ACC112 (cell line): ENCODE results near the gene CRBN.
A peak's percentile ranks its signal among the peaks of the same experiment; 100 is the strongest.

Experiments
- H2AFZ ChIP-seq: fragments of 200-600 bp; sonication (generic); one replicate; pipeline ENCODE4 v1.6.0; 2017; ENCODE audit warnings: antibody characterized with exemption, low read length; ENCODE audit not compliant: unreplicated experiment
- H3K27ac ChIP-seq: fragments of 200-600 bp; sonication (generic); 2 replicates; pipeline ENCODE4 v1.5.1; 2014; ENCODE audit warnings: low read depth, mild to moderate bottlenecking, antibody characterized with exemption, low read length, moderate library complexity
- H3K27me3 ChIP-seq: fragments of 200-600 bp; sonication (generic); 2 replicates; pipeline ENCODE4 v1.6.1; 2014; ENCODE audit warnings: mild to moderate bottlenecking, antibody characterized with exemption, low read length, moderate library complexity, mixed read lengths; ENCODE audit not compliant: insufficient read depth
- H3K36me3 ChIP-seq: fragments of 200-600 bp; sonication (generic); 2 replicates; pipeline ENCODE4 v1.6.1; 2016; ENCODE audit warnings: mild to moderate bottlenecking, antibody characterized with exemption, low read length, moderate library complexity, mixed read lengths; ENCODE audit not compliant: insufficient read depth
- H3K4me1 ChIP-seq: fragments of 200-600 bp; sonication (generic); one replicate; pipeline ENCODE4 v1.6.1; 2016; ENCODE audit warnings: low read length, mixed read lengths; ENCODE audit not compliant: insufficient read depth, unreplicated experiment, control insufficient read depth
- H3K4me3 ChIP-seq: fragments of 200-600 bp; sonication (generic); 2 replicates; pipeline ENCODE4 v1.5.1; 2014; ENCODE audit warnings: mild to moderate bottlenecking, low read depth, low read length
- H3K79me2 ChIP-seq: fragments of 200-600 bp; sonication (generic); one replicate; pipeline ENCODE4 v1.6.0; 2016; ENCODE audit warnings: low read length; ENCODE audit not compliant: control insufficient read depth, unreplicated experiment, insufficient read depth

Gene CRBN

DNA sequence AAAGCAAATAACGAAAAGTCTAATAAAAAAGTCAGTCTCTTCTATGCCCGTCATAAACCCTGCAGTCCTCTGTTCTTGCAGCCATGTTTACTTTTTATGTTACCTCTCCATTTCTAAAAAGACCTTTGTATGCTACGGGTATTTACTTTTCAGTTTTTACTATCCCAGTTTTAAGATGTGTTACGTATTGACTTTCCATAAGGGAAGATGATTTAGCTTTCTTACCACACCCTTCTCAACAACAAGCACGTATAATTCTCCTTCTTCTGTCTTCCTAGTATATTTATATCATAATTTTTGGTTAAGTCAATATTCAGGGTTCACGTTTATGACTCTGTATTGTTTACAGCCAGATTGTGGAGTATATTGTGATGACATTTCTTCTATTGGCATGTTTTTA lies 42.0 kb downstream of the CRBN start:
- Histone ChIP-seq H3K27me3 (no peaks in the 10 kb centered on the region), H3K27ac (no peak overlapping the region), H2AFZ (no peak overlapping the region), H3K4me3 (no peak overlapping the region), H3K4me1 (no peaks in the 10 kb centered on the region), H3K79me2 (peaks cover 37% of the 10 kb centered on the region), H3K36me3 (peaks cover 32% of the 10 kb centered on the region)

GRCh38 chr3:3134750-3135448 lies 44.6 kb downstream of the CRBN start:
- H3K27me3 ChIP-seq = no peaks in the 10 kb centered on the region
- peaks cover 29% of the 10 kb centered on the region for H3K36me3 ChIP-seq
- peaks cover 42% of the 10 kb centered on the region for H3K79me2 ChIP-seq
- no peaks in the 10 kb centered on the region for H3K4me1 ChIP-seq
- H3K4me3 ChIP-seq = no peak overlapping the region
- no peak overlapping the region for H2AFZ ChIP-seq
- no peak overlapping the region for H3K27ac ChIP-seq

DNA sequence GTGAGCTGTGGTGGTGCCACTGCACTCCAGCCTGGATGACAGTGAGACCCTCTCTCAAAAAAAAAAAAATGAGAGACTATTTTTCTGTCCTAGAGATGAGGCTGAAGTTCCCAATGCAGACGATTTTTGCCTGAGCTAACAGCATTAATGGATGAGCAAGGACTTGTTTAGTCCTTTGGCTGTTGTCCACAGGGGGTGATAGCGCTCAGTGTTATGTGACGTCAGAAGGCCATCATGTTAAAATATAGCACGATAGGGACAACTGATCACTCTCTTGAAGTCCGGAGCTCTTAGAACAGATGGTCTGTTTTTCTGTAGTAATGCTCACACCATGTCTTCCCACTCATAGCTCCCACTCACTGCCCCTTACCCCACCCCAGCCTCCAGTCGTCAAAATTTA lies 46.0 kb downstream of the CRBN start:
- Histone ChIP-seq H3K27me3 (no peaks in the 10 kb centered on the region), H3K36me3 (peaks cover 33% of the 10 kb centered on the region), H3K27ac (no peak overlapping the region), H3K79me2 (peaks cover 54% of the 10 kb centered on the region), H3K4me3 (no peak overlapping the region), H3K4me1 (no peaks in the 10 kb centered on the region), H2AFZ (no peak overlapping the region)

DNA sequence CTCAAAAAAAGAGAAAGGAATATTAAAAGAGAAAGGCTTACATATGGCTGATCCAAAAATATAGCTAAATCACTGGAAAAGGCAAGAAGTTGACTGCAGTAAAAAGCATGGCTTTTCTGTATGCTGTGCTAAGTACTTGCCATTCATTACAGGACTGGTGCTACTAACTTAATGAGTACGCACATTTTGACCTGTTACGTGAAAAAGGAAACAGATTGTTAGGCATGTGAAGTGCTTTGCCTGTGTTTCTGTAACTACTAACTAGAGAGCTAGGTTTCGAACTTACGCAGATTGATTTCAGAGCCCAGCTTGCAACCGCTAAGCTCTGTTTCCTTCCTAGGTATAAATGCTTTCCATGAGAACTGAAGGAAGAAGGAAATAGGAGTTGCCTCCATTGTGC lies 49.9 kb downstream of the CRBN start:
- peaks cover 23% of the 10 kb centered on the region for H3K36me3 ChIP-seq
- H3K79me2 ChIP-seq = peaks cover 51% of the 10 kb centered on the region
- H3K27me3 ChIP-seq = no peaks in the 10 kb centered on the region
- H3K4me3 ChIP-seq = no peak overlapping the region
- no peak overlapping the region for H2AFZ ChIP-seq
- no peak overlapping the region for H3K27ac ChIP-seq
- H3K4me1 ChIP-seq = peaks cover 4% of the 10 kb centered on the region

DNA sequence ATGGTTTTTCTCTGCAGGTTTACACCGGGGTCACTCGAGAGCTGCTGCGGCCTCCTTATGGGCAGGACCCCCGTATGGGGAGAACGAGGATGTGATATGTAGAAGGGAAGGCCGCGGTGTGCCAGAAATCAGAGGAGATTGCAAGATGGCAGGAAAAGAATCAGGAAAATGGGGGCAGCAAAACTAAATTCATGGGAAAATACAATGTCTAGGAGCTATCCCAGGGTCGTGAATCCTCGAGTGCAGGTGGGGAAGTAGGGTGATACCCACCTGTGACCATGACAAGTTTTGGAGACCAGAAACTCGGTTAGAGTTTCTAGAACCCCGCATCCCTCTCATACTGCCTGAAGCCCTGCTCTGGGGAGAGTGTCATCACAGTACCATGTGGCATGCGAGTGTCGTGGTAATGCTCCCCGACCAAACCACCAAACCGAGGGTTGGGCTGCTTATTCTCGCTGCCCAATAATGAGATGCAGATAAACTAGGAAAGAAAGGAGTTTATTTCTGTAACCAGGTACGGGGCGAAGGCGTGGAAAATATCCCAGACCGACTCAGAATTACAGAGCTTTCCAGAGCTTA lies 52.0 kb downstream of the CRBN start:
- Histone ChIP-seq H3K4me1 (peaks cover 4% of the 10 kb centered on the region), H3K4me3 (peak overlapping the region; percentile 82), H3K79me2 (peaks cover 32% of the 10 kb centered on the region), H3K27me3 (no peaks in the 10 kb centered on the region), H3K27ac (peak overlapping the region; percentile 71), H2AFZ (peak overlapping the region; percentile 83), H3K36me3 (peaks cover 23% of the 10 kb centered on the region)

- peak within 1 kb of the TSS; percentile 95 for H2AFZ ChIP-seq
- peak within 1 kb of the TSS; percentile 71 for H3K27ac ChIP-seq
- H3K4me1 ChIP-seq = peaks cover 4% of the 10 kb centered on the region
- peak within 1 kb of the TSS; percentile 82 for H3K4me3 ChIP-seq
- no peaks in the 10 kb centered on the region for H3K27me3 ChIP-seq
- peaks cover 32% of the 10 kb centered on the region for H3K79me2 ChIP-seq
- peaks cover 23% of the 10 kb centered on the region for H3K36me3 ChIP-seq
Measured at GRCh38 chr3:3126477-3127431, 52.7 kb downstream of the CRBN start, which contains the start of gene TRNT1. TSS of gene TRNT1 (plus strand) at chr3:3126940. CDS start at chr3:3129041, 2,101 bp downstream.

DNA sequence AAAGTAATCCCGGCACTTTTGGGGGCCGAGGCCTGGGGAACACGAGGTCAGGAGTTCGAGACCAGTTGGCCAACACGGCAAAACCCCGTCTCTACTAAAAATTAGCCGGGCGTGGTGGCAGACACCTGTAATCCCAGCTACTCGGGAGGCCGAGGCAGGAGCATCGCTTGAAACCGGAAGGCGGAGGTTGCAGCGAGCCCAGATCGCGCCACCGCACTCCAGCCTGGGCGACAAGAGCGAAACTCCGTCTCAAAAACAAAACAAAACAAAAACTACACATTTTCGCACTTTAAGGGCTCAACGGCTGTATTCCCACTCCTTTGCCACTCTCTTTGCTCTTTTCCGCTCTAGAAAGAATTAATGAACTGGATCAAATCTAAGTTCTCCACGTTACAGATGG lies 53.5 kb downstream of the CRBN start:
- Histone ChIP-seq H3K36me3 (peaks cover 19% of the 10 kb centered on the region), H3K4me1 (peaks cover 4% of the 10 kb centered on the region), H3K4me3 (peak overlapping the region; percentile 82), H3K27me3 (no peaks in the 10 kb centered on the region), H3K79me2 (peaks cover 32% of the 10 kb centered on the region), H3K27ac (peak overlapping the region; percentile 71; the same call in 1 of the 2 replicates), H2AFZ (peak overlapping the region; percentile 95)

DNA sequence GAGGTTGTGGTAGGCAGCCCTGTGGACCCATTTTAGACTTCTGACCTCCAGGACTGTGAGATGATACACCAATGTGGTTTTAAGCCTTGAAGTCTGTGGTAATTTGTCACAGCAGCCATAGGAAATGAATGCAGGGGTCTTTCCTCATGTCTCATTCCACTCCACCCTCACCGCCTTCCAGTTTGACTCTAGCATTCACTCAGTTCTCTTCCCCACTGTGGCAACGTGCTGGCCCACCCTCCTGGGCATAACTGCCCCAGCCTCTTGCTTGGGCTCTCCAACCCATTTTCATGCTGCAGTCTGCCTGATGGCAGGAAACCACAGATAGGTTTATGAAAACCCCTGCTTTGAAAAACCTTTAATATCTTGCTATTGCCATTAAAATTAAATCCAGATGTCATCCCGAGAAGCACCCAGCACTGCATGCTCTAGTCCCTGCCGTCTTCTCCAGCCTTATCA lies 60.1 kb downstream of the CRBN start:
- H2AFZ ChIP-seq = no peak overlapping the region
- H3K27ac ChIP-seq = no peak overlapping the region
- H3K27me3 ChIP-seq = peaks cover 24% of the 10 kb centered on the region
- H3K36me3 ChIP-seq = no peaks in the 10 kb centered on the region
- H3K4me1 ChIP-seq = no peaks in the 10 kb centered on the region
- H3K79me2 ChIP-seq = no peaks in the 10 kb centered on the region
- H3K4me3 ChIP-seq = no peak overlapping the region

- Histone ChIP-seq H3K27ac (no peak overlapping the region), H2AFZ (no peak overlapping the region), H3K79me2 (no peaks in the 10 kb centered on the region), H3K36me3 (no peaks in the 10 kb centered on the region), H3K4me3 (no peak overlapping the region), H3K27me3 (peaks cover 24% of the 10 kb centered on the region), H3K4me1 (no peaks in the 10 kb centered on the region)
Measured at GRCh38 chr3:3117651-3118050, 61.8 kb downstream of the CRBN start.

DNA sequence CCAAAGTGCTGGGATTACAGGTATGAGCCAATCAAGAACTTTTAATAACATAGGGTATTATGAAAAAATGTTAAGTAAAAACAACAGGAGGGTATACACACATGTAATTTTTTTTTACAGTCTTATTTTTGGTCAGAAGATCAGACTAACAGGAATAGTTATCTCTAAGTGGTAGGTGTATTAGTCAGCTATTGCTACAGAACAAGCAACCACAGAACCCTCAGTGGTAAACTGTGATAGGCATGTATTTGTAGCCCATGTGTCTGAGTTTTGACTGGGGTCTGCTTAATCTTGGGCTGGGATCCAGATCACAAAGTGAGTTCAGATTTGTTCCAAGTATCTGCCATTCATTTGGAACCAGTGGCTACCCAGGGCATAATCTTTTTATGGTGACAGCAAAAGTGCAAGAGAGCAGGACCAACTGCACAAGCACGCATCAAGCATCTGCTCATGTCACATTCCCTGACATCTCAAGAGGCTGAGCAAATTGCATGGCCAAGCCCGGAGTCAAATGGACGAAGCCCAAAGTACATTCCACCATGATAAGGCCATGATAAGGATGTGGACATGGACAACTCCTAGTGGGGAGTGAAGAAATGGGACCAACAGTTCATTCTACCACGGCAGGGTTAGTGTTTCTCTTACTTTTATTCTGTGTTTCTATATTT lies 66.3 kb downstream of the CRBN start:
- Histone ChIP-seq H3K36me3 (no peaks in the 10 kb centered on the region), H3K4me1 (no peaks in the 10 kb centered on the region), H3K27ac (no peak overlapping the region), H3K27me3 (peaks cover 36% of the 10 kb centered on the region), H3K4me3 (no peak overlapping the region), H3K79me2 (no peaks in the 10 kb centered on the region), H2AFZ (no peak overlapping the region)
